Tibial nerve (tissue), 3 donors: ENCODE results near the gene CEP85.

Source experiments
- CTCF ChIP-seq, 5 experiments: fragments of 200-600 bp in 3 of 5; fragments of 450-650 bp in 2 of 5; sonication (generic) in 3 of 5; IDR thresholded peaks; one replicate each; pipeline ENCODE4 v1.5.1; 2016 to 2019; ENCODE audit warnings: antibody characterized with exemption in 5 of 5, mild to moderate bottlenecking in 3 of 5, moderate library complexity in 2 of 5
- POLR2A ChIP-seq, 2 donors: fragments of 450-650 bp; IDR thresholded peaks; one replicate each; pipeline ENCODE4 v1.6.1; 2017; ENCODE audit warnings: antibody characterized with exemption in 2 of 2, mild to moderate bottlenecking in 2 of 2, moderate library complexity in 2 of 2

GRCh38 chr1:26189331-26189730 lies 44.7 kb upstream of the CEP85 start:
- TF ChIP-seq CTCF (IDR thresholded peaks at IDR 0.05) (no peak), POLR2A (IDR thresholded peaks at IDR 0.05) (no peak)
